Adrenal gland (tissue), 12 donors: ENCODE data around the gene GRIN2D. TPM values are rescaled to one million over a fixed set of nuclear protein-coding genes. Genes with fewer than 3 reads are reported as not detected.

Experiments used
- DNase-seq, 7 donors: peaks; one replicate each; pipeline ENCODE4 v3.0.0-alpha.2; 2019 to 2020
- H3K27ac ChIP-seq, 5 donors: fragments of 200-600 bp; sonication (generic) in 4 of 5; 1 replicate in 3 of 5; 2 replicates in 2 of 5; pipeline versions ENCODE4 v1.5.1 to v1.8.0; 2016 to 2020; ENCODE audit warnings: mild to moderate bottlenecking in 1 of 5
- H3K27me3 ChIP-seq: fragments of 200-600 bp; 2 replicates; pipeline ENCODE4 v1.8.0; 2021
- H3K36me3 ChIP-seq, 2 donors: fragments of 200-600 bp; replicated peaks in 1 of 2; 1 replicate in 1 of 2; 2 replicates in 1 of 2; pipeline versions ENCODE4 v1.5.1 to v1.8.0; 2018 to 2022
- H3K4me1 ChIP-seq, 2 donors: fragments of 200-600 bp; replicated peaks in 1 of 2; 1 replicate in 1 of 2; 2 replicates in 1 of 2; pipeline versions ENCODE4 v1.5.1 to v1.8.0; 2018 to 2021
- H3K4me3 ChIP-seq, 4 donors: fragments of 200-600 bp; sonication (generic) in 3 of 4; one replicate each; pipeline ENCODE4 v1.5.1; 2016 to 2018
- H3K9me3 ChIP-seq, 3 donors: fragments of 200-600 bp; sonication (generic) in 1 of 3; replicated peaks in 1 of 3; 1 replicate in 2 of 3; 2 replicates in 1 of 3; pipeline versions ENCODE4 v1.5.1 to v1.8.0; 2016 to 2021
- CTCF ChIP-seq, 6 experiments: fragments of 450-650 bp in 4 of 6; fragments of 200-600 bp in 2 of 6; sonication (generic) in 1 of 6; IDR thresholded peaks; 1 replicate in 5 of 6; 2 replicates in 1 of 6; pipeline versions ENCODE4 v1.5.1 to v1.8.0; 2016 to 2021; ENCODE audit warnings: antibody characterized with exemption in 6 of 6, mild to moderate bottlenecking in 2 of 6, moderate library complexity in 1 of 6
- POLR2A ChIP-seq, 2 donors: fragments of 450-650 bp; IDR thresholded peaks; one replicate each; pipeline ENCODE4 v1.6.1; 2017; ENCODE audit warnings: antibody characterized with exemption in 2 of 2, mild to moderate bottlenecking in 2 of 2, moderate library complexity in 1 of 2
- WGBS, 4 donors: extraction: QIAGEN DNeasy Blood & Tissue Kit in 2 of 4; methylation state at CpG; one replicate each; pipeline versions ENCODE4 v1.1.5 to v1.1.7; 2013 to 2017; 5-methylcytosine and 5-hydroxymethylcytosine counted together
- intact Hi-C, 2 donors: fragments of 100-400 bp; cut with DNase I; formaldehyde crosslinking; loops; one replicate each; pipeline versions ENCODE4 v1.14.1 to v1.15.0; 2022 to 2023
- polyA plus RNA-seq, 3 donors: library from polyadenylated mRNA; stranded (reverse); fragments of 200-250 nt in 2 of 3; fragments of 350-450 nt in 1 of 3; fragmentation: Illumina TruSeq in 1 of 3; extraction: RNeasy Lipid Tissue Mini Kit (QIAGEN cat#74804) in 1 of 3; gene quantifications; one replicate each; pipeline ENCODE4 v1.2.3, GENCODE V29; 2013 to 2014
- total RNA-seq, 9 donors: library from RNA; depleted of rRNA in 4 of 9; stranded (reverse); fragments of >200 nt in 4 of 9; fragments of 120-200 nt in 1 of 9; fragmentation: NEBNext Ultra II Directional in 1 of 9; extraction: Animal tissue kit (Norgen Biotek cat#: 25700) in 1 of 9; gene quantifications; one replicate each; pipeline versions ENCODE4 v1.1.0 to v1.2.4, GENCODE V29; 2013 to 2023
- donor health status: healthy with polysubstance abuse.
- donor health status: Bipolar disorder and iron deficiency.
- donor health status: DM: yes; HTN: yes; CAD: no.
- donor health status: DM: no; HTN: no; CAD: no.
- donor health status: DM: no; HTN: no; CAD: no.
- donor health status: DM: yes; HTN: yes; CAD: no.

The GRIN2D gene
- total and polyA plus RNA-seq, 12 donors, result 0.11 to 1.8 (median 0.61) TPM

DNA sequence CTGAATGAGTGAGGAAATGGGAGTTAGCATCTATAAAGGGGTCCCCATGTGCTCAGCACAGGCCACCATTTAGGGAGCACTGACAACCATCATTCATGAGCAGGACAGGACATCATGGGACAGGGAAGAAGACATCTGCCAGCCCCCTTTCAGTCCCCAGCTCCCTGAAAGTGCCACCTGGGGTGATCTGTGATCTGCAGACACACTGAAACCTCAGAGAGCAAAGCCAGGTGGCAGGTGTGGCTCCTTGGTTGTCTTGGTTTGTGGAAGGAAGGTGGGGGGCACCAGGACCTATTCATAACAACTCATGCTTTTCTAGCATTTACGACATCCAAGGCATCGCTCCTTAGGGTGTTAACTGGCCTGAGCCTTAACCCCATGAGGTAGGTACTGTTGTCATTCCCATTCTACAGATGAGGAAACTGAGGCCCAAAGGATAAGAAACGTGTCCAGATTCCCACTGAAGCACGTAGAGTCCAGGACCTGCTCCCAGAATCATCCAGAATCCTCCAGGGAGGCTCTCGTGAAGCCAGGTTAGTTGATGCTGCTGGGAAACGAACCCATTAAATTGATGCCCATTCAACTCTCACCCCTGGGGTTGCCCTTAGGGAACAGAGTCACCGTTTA, 7.9 kb upstream of the GRIN2D start:
- Histone ChIP-seq H3K9me3 (no peaks in the 10 kb centered on the region), H3K4me1 (peaks cover 0 to 10% of the 10 kb centered on the region in 2 donors), H3K27me3 (no peaks in the 10 kb centered on the region), H3K36me3 (peaks cover 0 to 83% of the 10 kb centered on the region in 2 donors), H3K4me3 (no peak overlapping the region), H3K27ac (no peak overlapping the region)
- WGBS, 4 donors, result 82 to 94% (median 92%) methylated on average over 5 to 7 of the region's 7 CpGs
- no peak for DNase-seq
- no peak for TF ChIP-seq POLR2A (IDR thresholded peaks at IDR 0.05)
- TF ChIP-seq CTCF (IDR thresholded peaks at IDR 0.05), result no peak
- intact Hi-C loops, result no loop called here

DNA sequence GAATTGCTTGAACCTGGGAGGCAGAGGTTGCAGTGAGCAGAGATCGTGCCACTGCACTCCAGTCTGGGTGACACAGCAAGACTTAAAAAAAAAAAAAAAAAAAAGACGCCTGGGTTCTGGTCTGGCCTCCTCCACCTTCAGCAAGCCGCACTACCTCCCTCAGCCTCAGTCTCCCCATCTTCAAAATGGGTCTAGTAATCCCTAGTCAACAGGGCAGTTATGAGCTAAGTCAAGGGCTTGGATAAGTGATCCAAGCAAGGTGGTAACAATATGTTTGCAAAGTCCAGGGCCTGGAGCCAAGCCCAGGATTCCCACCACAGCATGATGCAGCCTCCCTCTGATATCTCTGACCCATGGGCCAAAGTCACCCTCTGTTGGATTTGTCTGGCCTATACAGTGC, 6.5 kb upstream of the GRIN2D start:
- H3K4me3 ChIP-seq, result no peak overlapping the region
- H3K27me3 ChIP-seq, result no peaks in the 10 kb centered on the region
- H3K9me3 ChIP-seq, result no peaks in the 10 kb centered on the region
- TF ChIP-seq POLR2A (IDR thresholded peaks at IDR 0.05) (no peak), CTCF (IDR thresholded peaks at IDR 0.05) (no peak)
- H3K36me3 ChIP-seq, result peaks cover 0 to 75% of the 10 kb centered on the region in 2 donors
- H3K27ac ChIP-seq, result no peak overlapping the region
- DNase-seq, result no peak
- peaks cover 0 to 10% of the 10 kb centered on the region in 2 donors for H3K4me1 ChIP-seq
- intact Hi-C loops, result no loop called here
- 83 to 85% (median 85%) methylated on average over 3 of the region's 3 CpGs for WGBS, 4 donors

GRCh38 chr19:48390188-48391099, 3.0 kb upstream of the GRIN2D start:
- WGBS, 4 donors, result 0 to 5% (median 2%) methylated on average over 11 to 24 of the region's 24 CpGs
- peaks cover 0 to 10% of the 10 kb centered on the region in 2 donors for H3K4me1 ChIP-seq
- TF ChIP-seq CTCF (IDR thresholded peaks at IDR 0.05) (peak; percentile 44 to 82 (median 74)), POLR2A (IDR thresholded peaks at IDR 0.05) (no peak)
- H3K9me3 ChIP-seq, result no peaks in the 10 kb centered on the region
- intact Hi-C loops, result loop anchor here in 1 of 2 donors (10.0 kb wide), 1 partner anchor 54 kb away; the partner anchor contains the start of gene GRWD1
- H3K4me3 ChIP-seq, result peak overlapping the region; percentile 68 to 100 (median 88)
- H3K36me3 ChIP-seq, result peaks cover 0 to 40% of the 10 kb centered on the region in 2 donors
- H3K27ac ChIP-seq, result peak overlapping the region; percentile 79 to 93 (median 89)
- peaks cover 22% of the 10 kb centered on the region for H3K27me3 ChIP-seq
- peak; percentile 64 to 79 (median 71) for DNase-seq
